GM21381 (cell line): Measurements from ENCODE around the gene NRXN3.

Experiments used
- ATAC-seq: cut with Tn5 transposase; IDR thresholded peaks from one replicate; pipeline ENCODE4 v1.9.1; 2021; ENCODE audit warnings: mild to moderate bottlenecking, moderate library complexity; ENCODE audit not compliant: unreplicated experiment

Gene NRXN3

GRCh38 chr14:79175671-79176070, 1005.5 kb downstream of the NRXN3 start:
- no peak for ATAC-seq

- ATAC-seq = no peak
These were observed 1006.9 kb downstream of the NRXN3 start for GRCh38 chr14:79177106-79177505.

DNA sequence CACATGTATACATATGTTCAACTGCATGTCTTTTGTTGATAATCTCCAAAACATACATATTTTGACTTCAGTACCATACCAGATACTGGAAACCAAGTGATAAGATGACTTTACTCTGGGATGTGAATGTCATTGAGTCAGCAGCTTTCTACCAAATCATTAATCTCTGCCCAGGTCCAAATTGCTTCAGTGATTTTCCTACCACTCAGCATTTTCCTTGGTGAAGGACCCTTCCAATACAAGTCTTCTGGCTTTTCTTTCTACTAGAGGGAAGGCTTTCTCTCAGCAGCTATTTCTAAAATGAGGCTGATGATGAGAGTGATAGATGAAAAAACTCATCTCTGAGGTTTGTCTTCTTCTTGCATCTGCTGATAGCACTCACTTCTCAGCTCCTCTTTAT, 1008.5 kb downstream of the NRXN3 start:
- ATAC-seq = no peak

DNA sequence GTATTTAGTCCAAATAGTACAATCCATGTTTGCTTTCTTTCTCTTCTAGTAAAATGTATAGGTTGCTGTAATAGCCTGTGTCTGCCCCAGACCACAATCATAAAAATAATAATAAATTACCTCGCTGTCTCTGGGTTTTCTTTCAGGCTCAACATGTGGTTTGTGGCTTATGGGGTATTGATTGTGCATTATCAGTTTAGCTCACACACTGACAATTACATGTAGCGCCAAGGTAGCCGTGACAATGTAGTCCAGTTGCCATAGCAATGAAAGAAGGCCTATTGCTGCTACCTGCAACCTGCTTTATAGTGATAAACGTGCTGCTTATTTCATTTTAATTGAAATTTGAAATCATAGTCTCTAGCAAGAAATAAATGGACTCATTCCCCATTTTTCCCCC, 1009.8 kb downstream of the NRXN3 start:
- no peak for ATAC-seq

- ATAC-seq = no peak
These were observed 1010.5 kb downstream of the NRXN3 start for GRCh38 chr14:79180656-79181055.

DNA sequence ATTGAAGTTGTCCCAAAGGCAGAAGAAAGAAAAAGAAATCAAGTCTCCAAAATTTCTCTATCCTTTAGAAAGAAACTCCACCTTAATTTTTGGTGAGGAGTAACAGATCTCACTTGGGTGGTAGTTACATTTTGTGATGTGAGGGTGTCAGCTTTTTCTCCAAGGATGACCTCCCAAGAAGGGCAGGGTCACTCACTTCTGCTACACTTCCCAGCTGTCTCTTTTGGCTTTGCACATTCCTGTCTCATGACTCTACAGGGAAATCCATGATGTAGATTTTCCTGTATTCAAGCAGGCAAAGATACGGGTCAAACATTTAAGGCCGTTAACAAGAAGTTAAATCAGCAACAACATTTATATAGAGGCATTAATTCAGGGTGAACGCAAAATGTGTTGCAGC, 1016.4 kb downstream of the NRXN3 start:
- ATAC-seq = no peak

DNA sequence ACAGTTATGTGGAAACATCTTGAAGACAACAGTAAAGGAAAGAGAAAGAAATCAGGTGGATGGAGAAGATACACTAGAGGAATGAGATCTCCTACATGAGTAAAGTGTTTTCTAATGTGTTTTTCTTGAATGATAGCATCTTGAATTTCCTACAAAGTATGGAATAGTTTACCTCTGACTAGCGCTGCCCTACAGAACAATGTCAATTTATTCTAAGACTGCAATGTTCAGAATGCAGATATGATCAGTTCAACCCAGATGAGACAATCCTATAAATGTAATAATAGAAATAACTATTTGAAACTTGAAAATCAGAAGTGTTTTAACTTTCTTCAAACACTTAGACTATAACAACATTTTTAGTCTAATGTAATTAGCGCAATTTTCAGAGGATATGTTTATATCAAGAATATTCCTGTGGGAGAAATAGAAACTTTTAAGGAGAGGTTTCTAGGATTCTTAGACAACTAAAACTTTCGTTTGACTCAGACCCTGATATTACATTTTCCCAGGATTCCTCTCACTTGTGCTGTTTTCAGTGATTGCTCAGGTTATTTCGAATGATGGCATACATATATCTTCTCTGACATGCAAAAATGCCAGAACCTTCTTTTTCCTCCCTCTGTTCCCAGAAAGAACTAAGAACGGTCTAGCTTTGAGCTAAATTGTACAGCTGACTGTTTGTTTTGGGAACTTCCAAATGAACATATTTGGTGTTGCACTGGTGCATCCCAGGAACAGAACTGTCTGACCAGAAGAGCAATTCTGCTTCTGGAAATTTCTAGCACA, 1023.7 kb downstream of the NRXN3 start:
- ATAC-seq = no peak

GRCh38 chr14:79196216-79196615, 1026.0 kb downstream of the NRXN3 start:
- no peak for ATAC-seq

DNA sequence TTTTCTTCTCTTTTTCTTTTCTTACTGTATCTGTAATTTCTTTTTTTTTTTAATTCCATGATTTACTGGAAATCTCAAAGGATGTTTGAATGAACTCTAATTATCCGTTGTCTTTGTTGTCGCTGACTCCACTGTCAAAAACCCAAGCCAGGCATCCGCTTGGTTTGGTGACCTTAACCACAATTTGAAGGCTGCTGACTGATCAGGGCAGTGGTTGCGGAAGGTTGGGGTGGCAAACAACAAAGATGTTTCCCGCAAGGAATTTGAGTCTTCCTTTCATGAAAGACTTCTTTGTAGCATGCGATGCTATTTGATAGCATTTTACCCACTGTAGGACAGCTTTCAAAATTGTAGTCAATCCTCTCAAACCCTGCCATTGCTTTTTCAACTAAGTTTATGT, 1027.3 kb downstream of the NRXN3 start:
- ATAC-seq = no peak

GRCh38 chr14:79199217-79199616, 1029.0 kb downstream of the NRXN3 start:
- no peak for ATAC-seq

GRCh38 chr14:79201564-79202207, 1031.5 kb downstream of the NRXN3 start:
- ATAC-seq = no peak

GRCh38 chr14:79204591-79204990, 1034.4 kb downstream of the NRXN3 start:
- ATAC-seq = no peak

DNA sequence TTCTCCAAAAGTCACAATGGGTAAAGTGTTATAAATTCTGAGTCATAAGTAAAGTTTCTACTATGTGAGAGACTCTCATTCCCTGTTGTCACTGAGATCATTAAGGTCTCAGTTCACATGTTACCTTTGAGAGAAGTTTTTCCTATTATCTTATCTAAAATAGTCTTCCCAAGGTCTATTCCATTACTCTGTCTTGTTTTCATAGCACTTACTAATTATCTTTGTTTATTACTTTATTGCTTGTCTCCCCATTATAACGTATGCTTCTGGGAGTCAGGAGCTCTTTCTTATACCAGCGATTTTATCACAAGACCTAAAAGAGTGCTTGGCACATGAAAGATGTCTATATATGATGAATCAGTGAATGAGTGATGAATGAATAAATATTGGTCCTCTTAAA, 1039.2 kb downstream of the NRXN3 start:
- no peak for ATAC-seq

DNA sequence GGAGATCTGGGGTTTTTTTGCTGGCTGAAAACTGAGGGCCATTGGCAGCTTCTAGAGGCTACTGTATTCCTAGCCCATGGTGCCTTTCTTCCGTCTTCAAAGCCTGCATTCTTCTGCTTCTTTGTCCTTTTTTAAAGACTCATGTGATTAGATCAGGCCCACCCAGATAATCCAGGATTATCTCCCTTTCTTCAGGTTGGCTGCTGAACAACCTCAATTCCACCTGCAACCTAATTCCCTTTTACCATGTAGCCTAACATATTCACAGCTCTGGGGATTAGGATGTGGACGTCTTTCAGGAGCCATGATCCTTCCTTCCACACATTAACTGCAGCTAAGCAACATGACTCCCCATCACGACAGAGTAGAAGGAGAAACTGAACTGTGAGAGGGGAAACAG, 1055.6 kb downstream of the NRXN3 start:
- ATAC-seq = no peak

DNA sequence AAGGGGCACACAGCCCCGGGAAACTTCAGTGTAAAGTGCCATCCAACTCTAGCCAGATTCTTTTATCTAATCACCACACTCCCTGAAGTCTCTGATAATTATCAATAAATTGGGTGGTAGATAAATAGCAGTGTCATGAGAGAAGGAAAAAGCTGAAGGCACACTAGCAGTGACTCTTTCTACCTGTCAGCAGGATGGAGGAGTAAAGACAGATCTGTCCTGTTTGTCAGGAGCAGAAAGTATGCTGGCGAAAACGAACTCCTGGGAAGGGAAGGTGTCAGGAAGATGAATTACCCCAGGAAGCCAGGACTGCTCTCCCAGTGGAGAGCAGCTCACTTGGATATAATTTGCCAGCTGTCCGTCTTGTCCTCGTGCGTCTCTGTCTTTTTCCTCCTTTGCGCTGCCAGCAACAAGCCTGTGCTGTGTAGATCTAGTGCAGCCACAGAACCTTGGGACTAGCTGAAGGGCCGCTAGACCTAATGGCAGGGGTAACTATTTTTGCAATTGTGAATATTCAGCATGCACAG, 1059.3 kb downstream of the NRXN3 start:
- ATAC-seq = no peak

GRCh38 chr14:79242666-79243065, 1072.5 kb downstream of the NRXN3 start:
- ATAC-seq = no peak

- ATAC-seq = no peak
These were observed 1076.0 kb downstream of the NRXN3 start for GRCh38 chr14:79246173-79246572.

DNA sequence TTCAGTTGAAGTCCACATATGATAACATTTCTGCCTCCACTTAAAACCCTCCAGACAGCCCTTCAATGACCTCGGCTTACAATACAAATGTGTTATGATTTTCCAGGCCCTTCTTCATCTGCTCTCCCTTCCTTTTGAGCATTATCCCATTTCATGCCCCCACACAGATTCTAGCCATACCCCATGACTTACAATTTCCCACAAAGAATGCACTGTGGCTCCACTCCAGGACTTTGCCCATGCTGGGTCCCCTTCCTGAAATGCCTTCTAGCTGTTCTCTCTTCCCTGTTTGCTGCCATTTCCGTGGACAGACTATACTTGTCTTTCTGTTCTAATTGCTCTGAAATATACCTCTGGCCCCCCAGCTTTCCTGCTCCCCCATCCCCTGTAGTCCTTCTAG, 1078.0 kb downstream of the NRXN3 start:
- no peak for ATAC-seq

DNA sequence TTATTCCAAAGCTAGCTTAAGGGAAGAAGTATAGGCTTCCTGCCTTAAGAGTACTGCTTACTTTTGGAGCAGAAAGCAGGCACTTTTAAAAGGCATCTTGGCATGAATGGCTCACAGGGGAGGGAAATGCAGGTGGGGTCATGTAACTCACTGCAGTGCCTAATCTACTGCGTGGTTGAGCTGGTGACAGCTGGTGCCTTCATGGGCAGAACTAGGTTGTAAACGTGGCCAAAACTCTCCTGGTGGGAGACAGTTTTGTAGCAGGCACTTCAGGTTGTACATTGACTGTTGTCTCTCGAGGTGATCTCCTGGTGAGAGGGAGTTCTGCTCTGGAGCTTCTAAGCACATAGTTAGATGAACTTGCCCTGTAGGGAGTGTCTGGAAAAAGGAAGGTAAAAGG, 1078.6 kb downstream of the NRXN3 start:
- no peak for ATAC-seq

- no peak for ATAC-seq
These were observed 1081.1 kb downstream of the NRXN3 start for GRCh38 chr14:79251278-79251677.

- ATAC-seq = no peak
These were observed 1083.4 kb downstream of the NRXN3 start for GRCh38 chr14:79253576-79253975.

GRCh38 chr14:79254069-79254775, 1084.0 kb downstream of the NRXN3 start:
- no peak for ATAC-seq
